22Rv1 (cell line): ENCODE results near the gene CLSTN2.

Experiments
- H3K27ac ChIP-seq: fragments of 450-650 bp; 2 replicates; pipeline ENCODE4 v1.5.1; 2017
- ZFX ChIP-seq: fragments of 450-650 bp; IDR thresholded peaks from 2 replicates; pipeline ENCODE4 v1.6.1; 2017; ENCODE audit warnings: antibody characterized with exemption, borderline replicate concordance
- TF ChIP-seq, protein P1 (sequence below): fragments of 450-650 bp; IDR thresholded peaks from 2 replicates; pipeline ENCODE4 v1.5.1; 2017; ENCODE audit warnings: mild to moderate bottlenecking

Gene CLSTN2

GRCh38 chr3:140545756-140546155 lies 610.8 kb downstream of the CLSTN2 start:
- TF ChIP-seq, protein P1, sequence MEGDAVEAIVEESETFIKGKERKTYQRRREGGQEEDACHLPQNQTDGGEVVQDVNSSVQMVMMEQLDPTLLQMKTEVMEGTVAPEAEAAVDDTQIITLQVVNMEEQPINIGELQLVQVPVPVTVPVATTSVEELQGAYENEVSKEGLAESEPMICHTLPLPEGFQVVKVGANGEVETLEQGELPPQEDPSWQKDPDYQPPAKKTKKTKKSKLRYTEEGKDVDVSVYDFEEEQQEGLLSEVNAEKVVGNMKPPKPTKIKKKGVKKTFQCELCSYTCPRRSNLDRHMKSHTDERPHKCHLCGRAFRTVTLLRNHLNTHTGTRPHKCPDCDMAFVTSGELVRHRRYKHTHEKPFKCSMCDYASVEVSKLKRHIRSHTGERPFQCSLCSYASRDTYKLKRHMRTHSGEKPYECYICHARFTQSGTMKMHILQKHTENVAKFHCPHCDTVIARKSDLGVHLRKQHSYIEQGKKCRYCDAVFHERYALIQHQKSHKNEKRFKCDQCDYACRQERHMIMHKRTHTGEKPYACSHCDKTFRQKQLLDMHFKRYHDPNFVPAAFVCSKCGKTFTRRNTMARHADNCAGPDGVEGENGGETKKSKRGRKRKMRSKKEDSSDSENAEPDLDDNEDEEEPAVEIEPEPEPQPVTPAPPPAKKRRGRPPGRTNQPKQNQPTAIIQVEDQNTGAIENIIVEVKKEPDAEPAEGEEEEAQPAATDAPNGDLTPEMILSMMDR, result no peak
- TF ChIP-seq ZFX, result no peak

DNA sequence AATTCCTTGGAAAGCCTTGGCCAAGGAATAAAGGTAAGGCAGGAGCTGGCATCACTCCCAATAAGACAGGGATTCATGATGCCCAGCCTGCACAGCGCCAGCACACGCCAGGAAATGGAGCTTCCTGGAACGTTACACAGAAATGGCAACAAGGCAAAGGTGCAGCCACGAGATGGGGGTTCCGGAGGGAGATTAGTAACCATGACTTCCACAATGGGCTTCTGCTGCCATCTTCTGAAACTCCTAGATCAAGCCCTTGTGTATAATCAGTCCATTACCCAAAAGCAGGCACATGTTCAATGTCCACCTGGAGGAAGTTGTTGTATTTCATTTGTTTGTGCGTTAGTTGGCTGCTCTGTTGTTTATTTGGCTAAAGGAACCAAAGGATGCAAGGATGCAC lies 611.7 kb downstream of the CLSTN2 start:
- TF ChIP-seq, protein P1, result no peak
- no peak for TF ChIP-seq ZFX
- no peak overlapping the region for H3K27ac ChIP-seq

More at GRCh38 chr3:140545756-140546155, 610.8 kb downstream of the CLSTN2 start:
- H3K27ac ChIP-seq, result no peak overlapping the region

DNA sequence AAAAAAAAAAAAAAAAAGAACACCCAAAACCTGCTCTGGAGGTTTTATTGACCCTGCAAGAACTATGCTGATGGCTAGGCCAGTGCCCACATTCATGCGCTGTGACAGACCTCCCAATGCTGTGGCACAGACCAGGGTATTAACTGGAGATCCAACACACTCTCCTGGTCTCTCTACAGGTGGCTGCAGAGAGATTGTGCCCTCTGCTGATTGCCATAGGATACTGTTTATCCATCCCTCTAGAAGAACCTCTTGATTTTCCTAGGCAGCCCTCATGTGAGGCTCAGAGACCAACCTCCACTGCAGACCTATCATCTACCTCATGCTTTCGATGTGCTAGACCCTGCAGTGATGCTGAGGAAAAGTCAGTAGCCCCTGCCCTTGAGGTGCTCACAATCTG lies 617.4 kb downstream of the CLSTN2 start:
- H3K27ac ChIP-seq, result no peak overlapping the region
- TF ChIP-seq ZFX, result no peak
- TF ChIP-seq, protein P1, result no peak

DNA sequence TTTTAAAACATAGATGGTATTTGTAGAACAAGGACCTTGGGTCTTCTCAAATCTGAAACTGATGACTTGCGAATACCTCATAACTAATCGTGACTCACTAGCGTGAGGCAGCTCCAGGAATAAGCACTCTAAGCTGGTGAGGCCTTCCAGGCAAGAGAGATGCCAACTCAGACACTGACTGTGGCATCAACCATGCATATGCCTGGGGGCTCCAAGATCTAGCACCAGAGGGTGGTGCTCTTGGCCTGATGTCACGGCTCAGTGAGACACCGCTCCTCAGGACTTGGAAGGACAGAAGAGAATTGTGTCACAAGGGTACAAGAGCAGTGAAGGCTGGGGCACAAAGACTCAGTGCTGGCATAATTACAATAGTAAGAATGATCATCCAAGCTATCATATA lies 617.9 kb downstream of the CLSTN2 start:
- H3K27ac ChIP-seq, result no peak overlapping the region
- TF ChIP-seq, protein P1, result no peak
- no peak for TF ChIP-seq ZFX

DNA sequence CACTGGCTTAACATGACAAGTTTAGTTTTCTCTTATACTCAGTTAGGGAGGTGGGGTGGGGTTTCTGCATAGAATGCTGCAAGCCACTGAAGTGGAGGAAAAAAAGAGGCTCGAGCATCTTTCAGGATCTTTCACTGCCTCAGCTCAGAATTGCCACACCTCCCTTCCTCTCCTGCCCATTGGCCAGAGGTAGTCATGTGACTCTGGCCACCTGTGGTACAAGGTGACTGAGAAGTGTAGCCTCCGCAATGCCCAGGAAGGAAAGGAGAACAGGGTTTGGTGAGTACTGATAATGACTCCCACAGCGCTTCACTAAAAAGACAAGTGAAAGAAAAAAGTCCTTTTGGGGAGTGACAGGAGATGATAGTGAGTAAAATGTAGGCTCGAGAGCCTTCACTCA lies 618.6 kb downstream of the CLSTN2 start:
- TF ChIP-seq, protein P1, result no peak
- TF ChIP-seq ZFX, result no peak
- H3K27ac ChIP-seq, result no peak overlapping the region

DNA sequence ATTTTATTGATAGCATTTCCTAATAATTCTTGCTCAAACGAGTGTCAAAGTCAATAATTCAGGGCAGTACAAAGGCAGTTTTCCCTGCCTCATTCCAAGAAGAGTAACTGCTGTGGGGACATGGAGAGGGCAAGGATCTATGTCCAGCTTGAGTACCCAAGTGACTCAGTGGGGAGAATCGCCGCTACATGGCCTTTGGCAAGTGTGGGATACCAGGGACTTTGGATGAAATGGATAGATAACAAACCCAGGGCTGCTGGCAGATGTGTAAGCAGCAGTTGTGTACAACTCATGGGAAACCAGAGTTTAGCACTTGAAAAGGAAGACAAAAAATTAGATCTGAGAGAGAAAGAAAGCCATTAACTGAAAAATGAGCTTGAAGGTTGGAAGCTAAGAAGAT lies 620.7 kb downstream of the CLSTN2 start:
- TF ChIP-seq, protein P1, result no peak
- TF ChIP-seq ZFX, result no peak
- no peak overlapping the region for H3K27ac ChIP-seq

- no peak overlapping the region for H3K27ac ChIP-seq
- TF ChIP-seq, protein P1, result no peak
- no peak for TF ChIP-seq ZFX
Observed at GRCh38 chr3:140557476-140557875, 622.5 kb downstream of the CLSTN2 start.
